ENCODE measurements around the gene LRMDA.

DNA sequence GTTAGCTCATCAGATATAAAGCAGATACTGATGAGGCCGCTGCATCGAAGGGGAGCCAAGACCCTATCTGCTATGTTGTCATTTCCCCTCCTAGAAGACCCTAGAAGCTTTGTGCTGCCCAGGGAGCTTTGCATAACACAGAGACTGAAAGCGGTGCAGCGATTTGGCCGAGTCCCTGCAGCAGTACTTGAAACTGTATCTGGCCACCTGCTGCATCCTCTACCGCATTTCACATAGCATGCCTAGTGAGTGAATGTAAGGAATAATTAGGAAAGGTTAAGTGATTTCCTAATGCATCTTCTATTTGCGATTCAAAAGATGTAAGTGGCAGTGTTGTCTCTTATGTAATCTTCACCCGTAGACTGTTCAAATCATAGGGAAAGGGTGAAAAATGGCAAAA is 106.7 kb downstream of the LRMDA start:
- TF ChIP-seq, protein P1, sequence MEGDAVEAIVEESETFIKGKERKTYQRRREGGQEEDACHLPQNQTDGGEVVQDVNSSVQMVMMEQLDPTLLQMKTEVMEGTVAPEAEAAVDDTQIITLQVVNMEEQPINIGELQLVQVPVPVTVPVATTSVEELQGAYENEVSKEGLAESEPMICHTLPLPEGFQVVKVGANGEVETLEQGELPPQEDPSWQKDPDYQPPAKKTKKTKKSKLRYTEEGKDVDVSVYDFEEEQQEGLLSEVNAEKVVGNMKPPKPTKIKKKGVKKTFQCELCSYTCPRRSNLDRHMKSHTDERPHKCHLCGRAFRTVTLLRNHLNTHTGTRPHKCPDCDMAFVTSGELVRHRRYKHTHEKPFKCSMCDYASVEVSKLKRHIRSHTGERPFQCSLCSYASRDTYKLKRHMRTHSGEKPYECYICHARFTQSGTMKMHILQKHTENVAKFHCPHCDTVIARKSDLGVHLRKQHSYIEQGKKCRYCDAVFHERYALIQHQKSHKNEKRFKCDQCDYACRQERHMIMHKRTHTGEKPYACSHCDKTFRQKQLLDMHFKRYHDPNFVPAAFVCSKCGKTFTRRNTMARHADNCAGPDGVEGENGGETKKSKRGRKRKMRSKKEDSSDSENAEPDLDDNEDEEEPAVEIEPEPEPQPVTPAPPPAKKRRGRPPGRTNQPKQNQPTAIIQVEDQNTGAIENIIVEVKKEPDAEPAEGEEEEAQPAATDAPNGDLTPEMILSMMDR (IDR thresholded peaks at IDR 0.05; ENCODE audit: low read depth, low read length) = no peak
- TF ChIP-seq EZH2phosphoT487 (IDR thresholded peaks at IDR 0.05; ENCODE audit: low read depth) = no peak

Measured in OCI-LY3 (cell line).